Fibroblast of lung (primary cell): ENCODE results near the gene PPP1R13B.

Experiments
- EZH2 ChIP-seq: IDR thresholded peaks from 2 replicates; pipeline ENCODE4 v1.5.1; 2012; ENCODE audit warnings: low read length, control low read depth, mild to moderate bottlenecking; ENCODE audit errors: missing control alignments
- TF ChIP-seq, protein P1 (sequence below), 2 donors: IDR thresholded peaks in 1 of 2; conservative IDR thresholded peaks in 1 of 2; 1 replicate in 1 of 2; 2 replicates in 1 of 2; pipeline ENCODE4 v1.5.1; 2011 to 2012; ENCODE audit warnings: low read length in 2 of 2, control low read depth in 1 of 2, inconsistent platforms in 1 of 2, low read depth in 1 of 2, mild to moderate bottlenecking in 1 of 2

DNA sequence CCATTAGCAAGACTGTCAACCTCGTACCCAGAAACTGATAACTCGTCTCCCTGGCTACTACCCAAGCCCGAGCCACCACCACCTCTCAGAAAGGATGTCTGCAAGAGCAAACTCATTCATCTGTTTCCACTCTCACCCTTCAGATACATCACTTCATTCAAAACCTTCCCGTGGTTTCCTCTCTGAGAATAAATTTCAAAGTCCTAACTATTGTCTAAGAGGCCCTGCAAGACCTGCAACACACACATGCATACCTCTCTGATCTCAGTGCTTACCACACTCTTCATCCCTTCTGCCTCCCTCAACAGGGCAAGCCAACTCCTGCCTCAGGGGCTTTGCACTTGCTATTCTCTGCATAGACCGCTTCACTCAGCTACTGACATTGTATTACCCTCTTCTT is 40.6 kb downstream of the PPP1R13B start:
- TF ChIP-seq, protein P1, sequence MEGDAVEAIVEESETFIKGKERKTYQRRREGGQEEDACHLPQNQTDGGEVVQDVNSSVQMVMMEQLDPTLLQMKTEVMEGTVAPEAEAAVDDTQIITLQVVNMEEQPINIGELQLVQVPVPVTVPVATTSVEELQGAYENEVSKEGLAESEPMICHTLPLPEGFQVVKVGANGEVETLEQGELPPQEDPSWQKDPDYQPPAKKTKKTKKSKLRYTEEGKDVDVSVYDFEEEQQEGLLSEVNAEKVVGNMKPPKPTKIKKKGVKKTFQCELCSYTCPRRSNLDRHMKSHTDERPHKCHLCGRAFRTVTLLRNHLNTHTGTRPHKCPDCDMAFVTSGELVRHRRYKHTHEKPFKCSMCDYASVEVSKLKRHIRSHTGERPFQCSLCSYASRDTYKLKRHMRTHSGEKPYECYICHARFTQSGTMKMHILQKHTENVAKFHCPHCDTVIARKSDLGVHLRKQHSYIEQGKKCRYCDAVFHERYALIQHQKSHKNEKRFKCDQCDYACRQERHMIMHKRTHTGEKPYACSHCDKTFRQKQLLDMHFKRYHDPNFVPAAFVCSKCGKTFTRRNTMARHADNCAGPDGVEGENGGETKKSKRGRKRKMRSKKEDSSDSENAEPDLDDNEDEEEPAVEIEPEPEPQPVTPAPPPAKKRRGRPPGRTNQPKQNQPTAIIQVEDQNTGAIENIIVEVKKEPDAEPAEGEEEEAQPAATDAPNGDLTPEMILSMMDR (conservative IDR thresholded peaks at IDR 0.05 in 1 of 2, IDR thresholded peaks at IDR 0.05 in 1 of 2; ENCODE audit: low read depth in 1 of 2, low read length in 2 of 2), result no peak
- TF ChIP-seq EZH2, result no peak
